Measurements from ENCODE around the gene SCAF4. TPM values are rescaled to one million over a fixed set of nuclear protein-coding genes. Genes with fewer than 3 reads are reported as not detected.
"Not testable (repeated sequence)": the region's sequence is repeated elsewhere in the genome, so short reads cannot be mapped to it uniquely, and the experiment has no call there.

Gene SCAF4
- total RNA-seq, 4 donors from 2014 or later = 23.6 to 41.5 (median 29.3) TPM

DNA sequence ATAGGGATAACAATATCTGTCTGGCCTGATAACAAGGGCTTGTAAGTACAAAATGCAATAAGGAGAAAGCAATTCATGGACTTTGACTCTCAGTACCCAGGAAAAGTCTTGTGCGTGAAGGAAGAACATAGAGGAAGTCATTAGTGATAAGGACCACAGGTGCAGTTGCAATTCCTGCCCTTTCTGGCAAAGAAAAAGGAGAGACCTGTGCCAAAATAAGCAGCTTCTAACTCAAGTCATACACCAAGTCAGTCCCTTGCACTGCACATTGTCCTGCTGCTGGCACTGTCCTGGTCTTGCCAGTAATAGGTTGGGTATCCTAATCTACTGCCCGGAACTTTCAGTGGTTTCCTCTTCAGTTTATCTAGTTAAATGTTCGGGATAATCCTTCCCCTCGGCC lies 87.3 kb downstream of the SCAF4 start:
- Histone ChIP-seq H3K4me1 (no peaks in the 10 kb centered on the region), H3K9me3 (no peaks in the 10 kb centered on the region), H3K27me3 (no peaks in the 10 kb centered on the region), H3K27ac (no peak overlapping the region), H3K4me3 (no peak overlapping the region), H3K36me3 (no peaks in the 10 kb centered on the region)
- WGBS = 83% methylated on average over 4 of the region's 4 CpGs
- no peak for DNase-seq (ENCODE audit: low spot score in 2 of 2)
- TF ChIP-seq CTCF (IDR thresholded peaks at IDR 0.05) (no peak), EP300 (IDR thresholded peaks at IDR 0.05) (no peak), POLR2AphosphoS5 (IDR thresholded peaks at IDR 0.05) (no peak), POLR2A (IDR thresholded peaks at IDR 0.05) (no peak)

DNA sequence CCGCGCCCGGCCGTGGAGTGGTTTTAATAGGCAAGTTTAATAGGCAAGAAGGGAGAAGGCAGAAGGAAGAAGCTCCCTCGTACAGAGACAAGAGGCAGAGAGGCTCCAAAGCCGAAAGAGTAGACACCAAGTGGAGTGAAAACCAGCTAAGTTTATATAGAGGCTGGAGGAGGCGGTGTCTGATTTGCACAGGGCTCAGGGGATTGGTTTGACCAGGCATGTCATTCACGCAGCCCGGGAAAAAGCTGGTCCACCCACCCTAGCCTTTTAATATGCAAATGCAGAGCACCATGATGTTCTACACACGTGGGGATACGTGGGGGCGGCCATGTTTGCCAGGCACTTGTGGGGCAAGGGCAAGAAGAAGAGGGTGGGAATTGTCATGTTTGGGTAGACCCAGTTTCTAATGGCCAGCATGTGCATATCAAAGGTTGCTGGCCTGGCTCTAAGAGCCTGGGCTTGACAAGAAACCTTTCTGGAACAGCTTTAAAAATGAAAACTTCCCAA lies 90.4 kb downstream of the SCAF4 start:
- TF ChIP-seq EP300 (IDR thresholded peaks at IDR 0.05) (no peak), POLR2A (IDR thresholded peaks at IDR 0.05) (no peak), POLR2AphosphoS5 (IDR thresholded peaks at IDR 0.05) (no peak), CTCF (IDR thresholded peaks at IDR 0.05) (no peak)
- H3K27me3 ChIP-seq = no peaks in the 10 kb centered on the region
- no peaks in the 10 kb centered on the region for H3K4me1 ChIP-seq
- peaks cover 5% of the 10 kb centered on the region for H3K9me3 ChIP-seq
- no peak overlapping the region for H3K27ac ChIP-seq
- no peaks in the 10 kb centered on the region for H3K36me3 ChIP-seq
- DNase-seq (ENCODE audit: low spot score in 2 of 2) = peak in 1 of 2 donors; percentile 47
- WGBS = 86% methylated on average over 12 of the region's 12 CpGs
- no peak overlapping the region for H3K4me3 ChIP-seq

DNA sequence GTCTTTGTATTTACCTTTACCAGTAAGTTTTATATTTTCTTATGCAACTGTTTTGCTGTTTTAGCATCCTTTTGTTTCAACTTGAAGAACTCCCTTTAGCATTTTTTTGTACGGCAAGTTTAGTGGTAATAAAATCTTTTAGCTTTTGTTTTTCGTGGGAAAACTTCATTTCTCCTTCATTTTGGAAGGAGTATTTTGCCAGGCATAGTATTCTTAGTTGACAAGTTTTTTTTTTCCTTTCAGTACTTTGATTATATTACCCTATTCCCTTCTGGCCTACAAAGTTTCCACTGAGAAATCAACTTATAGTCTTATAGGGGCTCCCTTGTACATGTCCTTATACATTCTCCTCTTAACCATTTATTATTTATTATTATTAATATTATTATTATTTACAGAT lies 95.0 kb downstream of the SCAF4 start:
- H3K4me1 ChIP-seq = no peaks in the 10 kb centered on the region
- H3K27ac ChIP-seq = no peak overlapping the region
- DNase-seq (ENCODE audit: low spot score in 2 of 2) = no peak
- no peaks in the 10 kb centered on the region for H3K36me3 ChIP-seq
- TF ChIP-seq POLR2AphosphoS5 (IDR thresholded peaks at IDR 0.05) = no peak
- TF ChIP-seq EP300 (IDR thresholded peaks at IDR 0.05) = no peak
- no peak for TF ChIP-seq POLR2A (IDR thresholded peaks at IDR 0.05)
- no peak for TF ChIP-seq CTCF (IDR thresholded peaks at IDR 0.05)
- no peaks in the 10 kb centered on the region for H3K27me3 ChIP-seq
- WGBS = 91% methylated on average over 2 of the region's 2 CpGs
- H3K4me3 ChIP-seq = no peak overlapping the region
- peaks cover 5% of the 10 kb centered on the region for H3K9me3 ChIP-seq

- WGBS = 84% methylated on average over 3 of the region's 3 CpGs
Measured at GRCh38 chr21:31634993-31635392, 96.9 kb downstream of the SCAF4 start.

DNA sequence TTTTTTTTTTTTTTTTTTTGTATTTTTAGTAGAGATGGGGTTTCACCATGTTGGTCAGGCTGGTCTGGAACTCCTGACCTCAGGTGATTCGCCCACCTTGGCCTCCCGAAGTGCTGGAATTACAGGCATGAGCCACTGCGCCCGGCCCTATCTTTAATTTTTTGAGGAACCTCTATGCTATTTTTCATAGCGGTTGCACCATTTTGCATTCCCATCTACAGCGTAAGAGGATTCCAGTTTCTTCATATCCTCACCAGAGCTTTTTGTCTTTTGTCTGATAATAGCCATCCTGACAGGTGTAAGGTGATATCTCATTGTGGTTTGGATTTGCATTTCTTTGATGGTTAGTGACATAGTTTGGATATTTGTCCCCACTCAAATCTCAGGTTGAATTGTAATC lies 100.0 kb downstream of the SCAF4 start:
- not testable (repeated sequence) for H3K9me3 ChIP-seq; H3K4me3 ChIP-seq; H3K36me3 ChIP-seq; H3K27ac ChIP-seq; H3K27me3 ChIP-seq; DNase-seq (ENCODE audit: low spot score in 2 of 2); H3K4me1 ChIP-seq
- WGBS = 96% methylated on average over 6 of the region's 6 CpGs

More at GRCh38 chr21:31634993-31635392, 96.9 kb downstream of the SCAF4 start:
- H3K4me1 ChIP-seq = no peaks in the 10 kb centered on the region
- H3K36me3 ChIP-seq = no peaks in the 10 kb centered on the region
- DNase-seq (ENCODE audit: low spot score in 2 of 2) = no peak
- no peak overlapping the region for H3K27ac ChIP-seq
- TF ChIP-seq POLR2AphosphoS5 (IDR thresholded peaks at IDR 0.05) = no peak
- no peak for TF ChIP-seq POLR2A (IDR thresholded peaks at IDR 0.05)
- TF ChIP-seq CTCF (IDR thresholded peaks at IDR 0.05) = no peak
- no peak for TF ChIP-seq EP300 (IDR thresholded peaks at IDR 0.05)
- H3K27me3 ChIP-seq = no peaks in the 10 kb centered on the region
- H3K9me3 ChIP-seq = peaks cover 5% of the 10 kb centered on the region
- H3K4me3 ChIP-seq = no peak overlapping the region
